Measurements from ENCODE around the gene SLAMF6. TPM values are rescaled to one million over a fixed set of nuclear protein-coding genes. Genes with fewer than 3 reads are reported as not detected.

The SLAMF6 gene
- total and polyA plus RNA-seq, 2 donors (not counting 1 experiment from before 2014, with no cell fraction given) = not detected

DNA sequence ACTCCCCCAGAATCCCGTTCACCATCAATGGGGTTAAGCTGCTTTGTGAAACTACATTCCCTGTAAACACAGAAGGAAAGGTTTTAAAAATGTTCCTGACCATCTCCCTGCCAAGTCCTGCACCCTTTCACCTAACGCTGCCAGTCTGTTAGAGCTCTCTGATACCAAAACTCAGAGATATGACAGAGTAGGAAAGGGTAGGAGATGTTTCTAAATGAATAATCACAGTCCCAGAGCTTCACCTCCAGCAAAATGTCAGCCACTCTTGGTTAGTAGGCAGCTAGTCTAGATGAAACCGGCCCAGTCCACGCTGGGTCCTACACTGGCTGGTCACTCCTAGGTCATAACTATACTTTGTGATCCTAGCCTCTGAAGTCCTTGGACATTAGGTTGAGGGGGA, 26.7 kb downstream of the SLAMF6 start:
- Histone ChIP-seq H3K9ac (ENCODE audit: insufficient read depth, low read length) (no peak overlapping the region), H3K4me3 (replicated peaks in 1 of 4; ENCODE audit: control extremely low read depth in 1 of 4, insufficient read depth in 1 of 4, low read depth in 3 of 4, low read length in 4 of 4) (no peak overlapping the region), H3K9me3 (ENCODE audit: control insufficient read depth, insufficient read depth, low read depth, low read length) (no peaks in the 10 kb centered on the region), H3K27me3 (ENCODE audit: control insufficient read depth, insufficient read depth, low read length) (no peaks in the 10 kb centered on the region), H3K4me1 (ENCODE audit: control insufficient read depth, extremely low read depth, insufficient read depth, low read length) (no peaks in the 10 kb centered on the region), H2AFZ (ENCODE audit: low read length) (no peak overlapping the region), H3K27ac (ENCODE audit: insufficient read depth, low read length) (no peak overlapping the region), H4K20me1 (ENCODE audit: control insufficient read depth, extremely low read depth, insufficient read depth, low read length) (no peaks in the 10 kb centered on the region), H3K79me2 (ENCODE audit: control insufficient read depth, insufficient read depth, low read length) (no peaks in the 10 kb centered on the region), H3K4me2 (ENCODE audit: extremely low read depth, insufficient read depth, low read length) (no peak overlapping the region), H3K36me3 (ENCODE audit: control insufficient read depth, insufficient read depth, low read length) (no peaks in the 10 kb centered on the region)
- DNase-seq (ENCODE audit: low read depth in 2 of 2) = no peak
- no peak for TF ChIP-seq EZH2 (IDR thresholded peaks at IDR 0.05; ENCODE audit: low read length, missing control alignments)
- TF ChIP-seq, protein P1, sequence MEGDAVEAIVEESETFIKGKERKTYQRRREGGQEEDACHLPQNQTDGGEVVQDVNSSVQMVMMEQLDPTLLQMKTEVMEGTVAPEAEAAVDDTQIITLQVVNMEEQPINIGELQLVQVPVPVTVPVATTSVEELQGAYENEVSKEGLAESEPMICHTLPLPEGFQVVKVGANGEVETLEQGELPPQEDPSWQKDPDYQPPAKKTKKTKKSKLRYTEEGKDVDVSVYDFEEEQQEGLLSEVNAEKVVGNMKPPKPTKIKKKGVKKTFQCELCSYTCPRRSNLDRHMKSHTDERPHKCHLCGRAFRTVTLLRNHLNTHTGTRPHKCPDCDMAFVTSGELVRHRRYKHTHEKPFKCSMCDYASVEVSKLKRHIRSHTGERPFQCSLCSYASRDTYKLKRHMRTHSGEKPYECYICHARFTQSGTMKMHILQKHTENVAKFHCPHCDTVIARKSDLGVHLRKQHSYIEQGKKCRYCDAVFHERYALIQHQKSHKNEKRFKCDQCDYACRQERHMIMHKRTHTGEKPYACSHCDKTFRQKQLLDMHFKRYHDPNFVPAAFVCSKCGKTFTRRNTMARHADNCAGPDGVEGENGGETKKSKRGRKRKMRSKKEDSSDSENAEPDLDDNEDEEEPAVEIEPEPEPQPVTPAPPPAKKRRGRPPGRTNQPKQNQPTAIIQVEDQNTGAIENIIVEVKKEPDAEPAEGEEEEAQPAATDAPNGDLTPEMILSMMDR (conservative IDR thresholded peaks at IDR 0.05 in 1 of 2, IDR thresholded peaks at IDR 0.05 in 1 of 2; ENCODE audit: low read depth in 1 of 2, low read length in 2 of 2) = no peak

DNA sequence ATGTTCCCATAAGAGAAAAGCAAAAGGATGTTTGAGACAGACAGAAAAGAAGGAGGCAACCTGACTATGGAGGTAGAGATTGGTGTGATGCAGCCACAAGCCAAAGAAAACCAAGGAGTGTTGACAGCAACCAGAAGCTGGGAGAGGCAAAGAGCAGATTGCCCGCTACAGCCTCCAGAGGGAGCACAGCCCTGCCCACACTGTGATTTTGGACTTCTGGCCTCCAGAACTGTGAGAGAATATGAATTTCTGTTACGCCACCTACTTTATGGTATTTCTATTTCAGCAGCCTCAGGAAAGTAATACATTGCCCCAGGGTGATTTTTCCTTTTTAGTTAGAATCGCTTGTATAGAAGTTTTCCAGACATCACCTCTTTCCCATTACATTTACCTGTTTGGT, 28.4 kb downstream of the SLAMF6 start:
- DNase-seq (ENCODE audit: low read depth in 2 of 2) = no peak
- Histone ChIP-seq H2AFZ (ENCODE audit: low read length) (no peak overlapping the region), H3K9me3 (ENCODE audit: control insufficient read depth, insufficient read depth, low read depth, low read length) (no peaks in the 10 kb centered on the region), H3K27me3 (ENCODE audit: control insufficient read depth, insufficient read depth, low read length) (no peaks in the 10 kb centered on the region), H3K79me2 (ENCODE audit: control insufficient read depth, insufficient read depth, low read length) (no peaks in the 10 kb centered on the region), H3K4me2 (ENCODE audit: extremely low read depth, insufficient read depth, low read length) (no peak overlapping the region), H3K9ac (ENCODE audit: insufficient read depth, low read length) (no peak overlapping the region), H4K20me1 (ENCODE audit: control insufficient read depth, extremely low read depth, insufficient read depth, low read length) (no peaks in the 10 kb centered on the region), H3K27ac (ENCODE audit: insufficient read depth, low read length) (no peak overlapping the region), H3K4me3 (replicated peaks in 1 of 4; ENCODE audit: control extremely low read depth in 1 of 4, insufficient read depth in 1 of 4, low read depth in 3 of 4, low read length in 4 of 4) (no peak overlapping the region), H3K36me3 (ENCODE audit: control insufficient read depth, insufficient read depth, low read length) (no peaks in the 10 kb centered on the region), H3K4me1 (ENCODE audit: control insufficient read depth, extremely low read depth, insufficient read depth, low read length) (no peaks in the 10 kb centered on the region)
- no peak for TF ChIP-seq EZH2 (IDR thresholded peaks at IDR 0.05; ENCODE audit: low read length, missing control alignments)
- TF ChIP-seq, protein P1 (conservative IDR thresholded peaks at IDR 0.05 in 1 of 2, IDR thresholded peaks at IDR 0.05 in 1 of 2; ENCODE audit: low read depth in 1 of 2, low read length in 2 of 2) = no peak

DNA sequence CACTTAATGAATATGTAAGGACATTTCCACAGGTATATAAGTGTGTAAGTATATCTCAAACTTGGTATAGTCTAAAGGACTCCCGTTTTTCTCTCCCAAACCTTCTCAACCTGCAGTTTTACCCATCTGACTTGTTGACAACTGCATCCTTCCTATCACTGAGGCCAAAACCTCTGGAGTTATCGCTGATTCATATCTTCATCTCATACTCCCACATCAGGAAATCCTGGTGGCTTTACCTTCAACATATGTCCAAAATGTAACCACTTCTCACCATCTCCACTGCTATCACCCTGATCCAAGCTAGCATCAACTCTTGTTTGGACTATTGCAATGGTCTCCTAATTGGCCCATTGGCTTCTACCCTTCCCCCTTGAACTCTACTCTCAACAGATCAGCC, 30.4 kb downstream of the SLAMF6 start:
- Histone ChIP-seq H3K4me1 (ENCODE audit: control insufficient read depth, extremely low read depth, insufficient read depth, low read length) (no peaks in the 10 kb centered on the region), H2AFZ (ENCODE audit: low read length) (no peak overlapping the region), H3K36me3 (ENCODE audit: control insufficient read depth, insufficient read depth, low read length) (no peaks in the 10 kb centered on the region), H3K9ac (ENCODE audit: insufficient read depth, low read length) (no peak overlapping the region), H3K9me3 (ENCODE audit: control insufficient read depth, insufficient read depth, low read depth, low read length) (no peaks in the 10 kb centered on the region), H3K27ac (ENCODE audit: insufficient read depth, low read length) (no peak overlapping the region), H3K79me2 (ENCODE audit: control insufficient read depth, insufficient read depth, low read length) (no peaks in the 10 kb centered on the region), H4K20me1 (ENCODE audit: control insufficient read depth, extremely low read depth, insufficient read depth, low read length) (no peaks in the 10 kb centered on the region), H3K27me3 (ENCODE audit: control insufficient read depth, insufficient read depth, low read length) (no peaks in the 10 kb centered on the region), H3K4me3 (replicated peaks in 1 of 4; ENCODE audit: control extremely low read depth in 1 of 4, insufficient read depth in 1 of 4, low read depth in 3 of 4, low read length in 4 of 4) (no peak overlapping the region), H3K4me2 (ENCODE audit: extremely low read depth, insufficient read depth, low read length) (no peak overlapping the region)
- DNase-seq (ENCODE audit: low read depth in 2 of 2) = no peak
- TF ChIP-seq, protein P1 (conservative IDR thresholded peaks at IDR 0.05 in 1 of 2, IDR thresholded peaks at IDR 0.05 in 1 of 2; ENCODE audit: low read depth in 1 of 2, low read length in 2 of 2) = no peak
- no peak for TF ChIP-seq EZH2 (IDR thresholded peaks at IDR 0.05; ENCODE audit: low read length, missing control alignments)
